Osteocyte (in vitro differentiated cells): ENCODE data around the gene SLC4A7. TPM values are rescaled to one million over a fixed set of nuclear protein-coding genes. Genes with fewer than 3 reads are reported as not detected.

Experiments used
- DNase-seq: peaks from one replicate; pipeline ENCODE4 v3.0.0; 2021; ENCODE audit warnings: mixed read lengths; ENCODE audit not compliant: unreplicated experiment; ENCODE audit errors: extremely low spot score
- H3K27ac Mint-ChIP-seq: one replicate; pipeline ENCODE4 v1.8.0; 2021; ENCODE audit warnings: mild to moderate bottlenecking, mixed read lengths; ENCODE audit not compliant: unreplicated experiment
- H3K27me3 Mint-ChIP-seq: one replicate; pipeline ENCODE4 v1.8.0; 2021; ENCODE audit warnings: mixed read lengths; ENCODE audit not compliant: unreplicated experiment
- H3K36me3 Mint-ChIP-seq: one replicate; pipeline ENCODE4 v1.8.0; 2021; ENCODE audit warnings: mixed read lengths; ENCODE audit not compliant: unreplicated experiment
- H3K4me1 Mint-ChIP-seq: one replicate; pipeline ENCODE4 v1.8.0; 2021; ENCODE audit warnings: mixed read lengths; ENCODE audit not compliant: unreplicated experiment
- H3K4me3 Mint-ChIP-seq: one replicate; pipeline ENCODE4 v1.8.0; 2021; ENCODE audit warnings: mild to moderate bottlenecking, moderate library complexity, mixed read lengths; ENCODE audit not compliant: unreplicated experiment
- H3K9me3 Mint-ChIP-seq: one replicate; pipeline ENCODE4 v1.8.0; 2021; ENCODE audit warnings: mixed read lengths; ENCODE audit not compliant: unreplicated experiment
- total RNA-seq: library from RNA; stranded (reverse); gene quantifications from 2 replicates; pipeline ENCODE4 v1.2.1, GENCODE V29; 2021
- TF ChIP-seq, protein P1 (sequence below): fragments of 200-600 bp; sonication (generic); IDR thresholded peaks from 2 replicates; pipeline ENCODE4 v1.5.0; 2021; ENCODE audit warnings: antibody characterized with exemption, mild to moderate bottlenecking, moderate library complexity

SLC4A7 gene
- total RNA-seq, 1 donor from 2014 or later = 83.7 TPM

DNA sequence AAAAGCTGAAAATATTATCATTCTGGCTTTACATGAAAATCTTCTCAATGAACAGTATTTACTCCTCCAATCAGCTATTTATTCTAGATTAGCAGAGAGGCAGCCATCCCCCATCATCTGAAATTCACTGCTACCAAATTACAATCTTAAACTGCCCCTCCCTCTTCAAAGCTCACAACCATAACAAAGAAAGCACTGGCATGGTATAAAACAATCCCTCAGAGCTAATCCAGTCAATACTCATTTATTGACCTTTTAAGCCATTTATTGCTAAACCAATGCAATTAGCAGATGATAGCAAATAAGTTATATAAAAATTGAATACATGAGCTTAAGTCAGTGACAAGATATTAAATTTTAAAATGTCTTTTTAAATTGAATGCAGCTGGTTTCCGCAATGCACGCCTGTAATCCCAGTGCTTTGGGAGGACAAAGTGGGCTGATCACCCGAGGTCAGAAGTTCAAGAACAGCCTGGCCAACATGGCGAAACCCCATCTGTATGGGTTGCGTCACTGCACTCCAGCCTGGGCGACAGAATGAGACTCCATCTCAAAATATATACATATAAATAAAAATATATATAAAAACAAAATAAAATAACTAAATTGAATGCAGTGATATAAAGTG is 12.1 kb downstream of the SLC4A7 start:
- Mint-ChIP-seq H3K27ac (peak overlapping the region; percentile 52), H3K4me1 (peaks cover 56% of the 10 kb centered on the region), H3K9me3 (no peaks in the 10 kb centered on the region)

DNA sequence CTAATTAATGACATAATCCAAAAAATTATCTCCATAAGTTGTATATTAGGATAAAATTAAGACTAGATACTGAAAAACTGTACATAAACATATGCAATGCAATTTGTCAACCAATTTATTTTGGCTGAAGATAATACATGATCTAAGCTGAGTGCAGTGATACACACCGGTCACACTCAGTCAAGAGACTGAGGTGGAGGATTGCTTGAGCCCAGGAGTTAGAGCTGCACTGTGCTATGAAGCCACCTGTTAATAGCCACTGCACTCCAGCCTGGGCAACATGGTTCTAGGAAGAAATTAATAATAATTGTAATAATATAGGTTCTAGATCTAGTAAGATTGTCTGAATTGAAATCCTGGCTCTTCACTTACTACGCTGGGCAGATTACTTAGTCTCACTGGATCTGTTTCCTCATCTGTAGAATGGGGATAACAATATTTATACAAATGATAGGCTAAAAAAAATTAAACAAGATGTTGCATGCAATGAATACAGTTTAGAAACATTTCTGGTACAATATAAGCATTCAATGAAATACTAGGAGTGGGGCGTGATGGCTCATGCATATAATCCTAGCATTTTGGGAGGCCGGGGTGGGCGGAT is 15.8 kb downstream of the SLC4A7 start:
- Mint-ChIP-seq H3K27ac (no peak overlapping the region), H3K36me3 (peaks cover 3% of the 10 kb centered on the region), H3K9me3 (no peaks in the 10 kb centered on the region), H3K4me1 (peaks cover 40% of the 10 kb centered on the region), H3K27me3 (no peaks in the 10 kb centered on the region), H3K4me3 (no peak overlapping the region)
- DNase-seq = no peak
- TF ChIP-seq, protein P1, sequence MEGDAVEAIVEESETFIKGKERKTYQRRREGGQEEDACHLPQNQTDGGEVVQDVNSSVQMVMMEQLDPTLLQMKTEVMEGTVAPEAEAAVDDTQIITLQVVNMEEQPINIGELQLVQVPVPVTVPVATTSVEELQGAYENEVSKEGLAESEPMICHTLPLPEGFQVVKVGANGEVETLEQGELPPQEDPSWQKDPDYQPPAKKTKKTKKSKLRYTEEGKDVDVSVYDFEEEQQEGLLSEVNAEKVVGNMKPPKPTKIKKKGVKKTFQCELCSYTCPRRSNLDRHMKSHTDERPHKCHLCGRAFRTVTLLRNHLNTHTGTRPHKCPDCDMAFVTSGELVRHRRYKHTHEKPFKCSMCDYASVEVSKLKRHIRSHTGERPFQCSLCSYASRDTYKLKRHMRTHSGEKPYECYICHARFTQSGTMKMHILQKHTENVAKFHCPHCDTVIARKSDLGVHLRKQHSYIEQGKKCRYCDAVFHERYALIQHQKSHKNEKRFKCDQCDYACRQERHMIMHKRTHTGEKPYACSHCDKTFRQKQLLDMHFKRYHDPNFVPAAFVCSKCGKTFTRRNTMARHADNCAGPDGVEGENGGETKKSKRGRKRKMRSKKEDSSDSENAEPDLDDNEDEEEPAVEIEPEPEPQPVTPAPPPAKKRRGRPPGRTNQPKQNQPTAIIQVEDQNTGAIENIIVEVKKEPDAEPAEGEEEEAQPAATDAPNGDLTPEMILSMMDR = no peak

More for the DNA sequence above, 12.1 kb downstream of the SLC4A7 start:
- no peak overlapping the region for H3K4me3 Mint-ChIP-seq
- TF ChIP-seq, protein P1 = no peak
- no peak for DNase-seq
- peaks cover 7% of the 10 kb centered on the region for H3K36me3 Mint-ChIP-seq
- H3K27me3 Mint-ChIP-seq = no peaks in the 10 kb centered on the region

DNA sequence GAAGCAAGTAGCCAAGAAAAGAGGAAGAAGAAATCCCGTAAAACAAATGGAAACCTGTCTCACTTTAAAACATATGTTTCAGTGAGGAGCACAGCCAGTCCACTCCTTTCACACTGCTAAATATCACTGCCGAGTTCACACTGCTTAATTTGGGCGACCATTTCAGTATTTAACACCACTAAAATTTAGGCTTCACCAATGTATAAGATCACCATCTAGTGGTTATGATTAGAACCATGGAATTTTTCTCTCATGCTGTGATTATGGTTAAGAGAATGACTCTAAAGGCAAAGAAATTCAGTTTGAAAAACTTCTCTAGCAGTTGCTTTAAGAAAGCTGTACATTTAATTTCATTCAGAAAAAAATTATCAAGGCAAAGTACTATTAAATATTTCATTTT is 16.6 kb downstream of the SLC4A7 start:
- H3K27me3 Mint-ChIP-seq = no peaks in the 10 kb centered on the region
- H3K27ac Mint-ChIP-seq = peak overlapping the region; percentile 59
- H3K9me3 Mint-ChIP-seq = no peaks in the 10 kb centered on the region
- peaks cover 6% of the 10 kb centered on the region for H3K36me3 Mint-ChIP-seq
- TF ChIP-seq, protein P1 = peak; percentile 70
- DNase-seq = no peak
- H3K4me1 Mint-ChIP-seq = peaks cover 40% of the 10 kb centered on the region
- H3K4me3 Mint-ChIP-seq = no peak overlapping the region

DNA sequence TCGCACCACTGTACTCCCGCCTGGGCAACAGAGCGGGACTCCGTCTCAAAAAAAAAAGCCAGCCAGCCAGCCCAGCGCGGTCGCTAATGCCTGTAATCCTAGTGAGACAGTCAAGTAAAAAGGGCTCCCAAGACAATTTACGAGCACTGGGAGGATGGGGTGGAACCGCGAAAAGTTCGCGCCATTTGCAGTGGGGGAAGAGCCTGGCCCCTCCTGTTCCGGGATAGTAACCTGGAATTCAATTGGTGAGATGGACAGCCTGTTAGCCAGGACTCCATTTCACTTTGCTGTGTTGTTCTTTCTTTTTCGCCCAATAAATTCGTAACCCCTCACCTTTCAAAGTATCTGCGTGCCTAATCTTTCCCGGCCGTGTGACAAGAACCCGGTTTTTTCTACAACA is 19.5 kb downstream of the SLC4A7 start:
- peaks cover 13% of the 10 kb centered on the region for H3K36me3 Mint-ChIP-seq
- no peaks in the 10 kb centered on the region for H3K27me3 Mint-ChIP-seq
- H3K9me3 Mint-ChIP-seq = peaks cover 6% of the 10 kb centered on the region
- TF ChIP-seq, protein P1 = no peak
- H3K4me1 Mint-ChIP-seq = peaks cover 28% of the 10 kb centered on the region
- H3K4me3 Mint-ChIP-seq = no peak overlapping the region
- H3K27ac Mint-ChIP-seq = no peak overlapping the region
- DNase-seq = no peak

DNA sequence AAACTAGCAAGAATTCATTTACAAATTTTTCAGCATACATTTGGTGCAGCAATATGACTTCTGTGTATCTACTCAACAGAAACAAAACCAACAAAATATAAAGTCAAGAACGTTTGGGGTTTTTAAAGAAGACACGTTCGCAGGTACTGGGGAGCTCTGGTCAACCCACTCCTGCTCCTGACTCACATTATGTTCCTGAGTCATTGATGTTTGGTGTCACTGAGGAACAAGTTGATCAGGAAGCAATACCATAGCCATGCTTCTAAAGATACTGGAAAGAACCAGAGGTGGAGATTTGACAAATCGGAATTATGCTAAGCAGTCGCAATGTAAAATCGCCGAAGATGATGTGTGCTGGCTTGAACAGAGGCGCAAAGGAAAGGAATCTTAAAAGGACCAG is 22.0 kb downstream of the SLC4A7 start:
- Mint-ChIP-seq H3K27me3 (no peaks in the 10 kb centered on the region), H3K36me3 (peaks cover 16% of the 10 kb centered on the region), H3K4me1 (peaks cover 27% of the 10 kb centered on the region), H3K9me3 (peaks cover 6% of the 10 kb centered on the region), H3K4me3 (no peak overlapping the region), H3K27ac (no peak overlapping the region)
- DNase-seq = no peak
- TF ChIP-seq, protein P1 = no peak
